K562 (cell line): ENCODE measurements around the gene GP1BB. TPM values are rescaled to one million over a fixed set of nuclear protein-coding genes. Genes with fewer than 3 reads are reported as not detected.

Experiments
- ASH1L ChIP-seq: fragments of 450-650 bp; IDR thresholded peaks from 2 replicates; pipeline ENCODE4 v1.6.1; 2018; ENCODE audit warnings: borderline replicate concordance, mild to moderate bottlenecking, low read depth; ENCODE audit not compliant: partially characterized antibody
- BCLAF1 ChIP-seq, 2 experiments: fragments of 450-650 bp in 1 of 2; IDR thresholded peaks; 2 replicates each; pipeline ENCODE4 v1.6.1; 2011 to 2017; ENCODE audit warnings: low read depth in 2 of 2, antibody characterized with exemption in 1 of 2, borderline replicate concordance in 1 of 2, low read length in 1 of 2, mild to moderate bottlenecking in 1 of 2, mixed read lengths in 1 of 2; ENCODE audit not compliant: control insufficient read depth in 1 of 2
- CLOCK ChIP-seq: fragments of 250-450 bp; sonication (Bioruptor Pico); IDR thresholded peaks from 2 replicates; pipeline ENCODE4 v1.4.0; 2020; ENCODE audit warnings: mild to moderate bottlenecking, moderate library complexity, borderline replicate concordance
- DNMT1 ChIP-seq: fragments of 450-650 bp; IDR thresholded peaks from 2 replicates; pipeline ENCODE4 v1.6.1; 2016; ENCODE audit warnings: antibody characterized with exemption, mild to moderate bottlenecking
- FOXK2 ChIP-seq, 2 experiments: fragments of 450-650 bp; IDR thresholded peaks in 1 of 2; conservative IDR thresholded peaks in 1 of 2; 2 replicates each; pipeline ENCODE4 v1.6.1; 2016; ENCODE audit warnings: low read depth in 2 of 2, mild to moderate bottlenecking in 1 of 2
- GTF2F1 ChIP-seq: IDR thresholded peaks from 2 replicates; pipeline ENCODE4 v1.6.1; 2011; ENCODE audit warnings: low read depth, low read length, improper control_type of control experiment
- HNRNPL ChIP-seq: fragments of 200-400 bp; formaldehyde crosslinking; IDR thresholded peaks from 2 replicates; pipeline ENCODE4 v1.6.1; 2017; ENCODE audit warnings: low read depth, mild to moderate bottlenecking, low read length
- MBD2 ChIP-seq: sonication (generic); IDR thresholded peaks from 2 replicates; pipeline ENCODE4 v1.6.1; 2016; ENCODE audit warnings: low read depth, borderline replicate concordance
- MCM2 ChIP-seq: fragments of 450-650 bp; IDR thresholded peaks from 2 replicates; pipeline ENCODE4 v1.6.1; 2017; ENCODE audit warnings: low read depth, mild to moderate bottlenecking
- MCM5 ChIP-seq: fragments of 450-650 bp; IDR thresholded peaks from 2 replicates; pipeline ENCODE4 v1.6.1; 2016; ENCODE audit warnings: low read depth
- POU5F1 ChIP-seq: fragments of 150-350 bp; IDR thresholded peaks from 2 replicates; pipeline ENCODE4 v1.6.1; 2014; ENCODE audit warnings: borderline replicate concordance, low read length, low read depth, mild to moderate bottlenecking; ENCODE audit not compliant: partially characterized antibody
- PRPF4 ChIP-seq: fragments of 200-400 bp; formaldehyde crosslinking; IDR thresholded peaks from one replicate; pipeline ENCODE4 v1.6.1; 2017; ENCODE audit warnings: low read length, low read depth, mild to moderate bottlenecking; ENCODE audit not compliant: insufficient read depth, poor library complexity, severe bottlenecking
- RAD21 ChIP-seq, 2 experiments: fragments of 250-450 bp in 1 of 2; fragments of 450-650 bp in 1 of 2; sonication (Bioruptor Pico) in 1 of 2; formaldehyde crosslinking in 1 of 2; IDR thresholded peaks in 1 of 2; conservative IDR thresholded peaks in 1 of 2; 2 replicates each; pipeline versions ENCODE4 v1.4.0 to v1.8.0; 2020 to 2022; ENCODE audit warnings: mild to moderate bottlenecking in 2 of 2, moderate library complexity in 1 of 2
- SUPT5H ChIP-seq: fragments of 450-650 bp; IDR thresholded peaks from 2 replicates; pipeline ENCODE4 v1.6.1; 2016
- WHSC1 ChIP-seq: IDR thresholded peaks from one replicate; pipeline ENCODE4 v1.6.1; 2012; ENCODE audit warnings: low read length, control low read depth, inconsistent platforms
- XRCC5 ChIP-seq: fragments of 200-400 bp; formaldehyde crosslinking; IDR thresholded peaks from 2 replicates; pipeline ENCODE4 v1.6.1; 2017; ENCODE audit warnings: low read depth, mild to moderate bottlenecking, low read length
- ZBTB2 ChIP-seq: fragments of 450-650 bp; IDR thresholded peaks from 2 replicates; pipeline ENCODE4 v1.6.1; 2016; ENCODE audit warnings: antibody characterized with exemption
- ZC3H11A ChIP-seq: IDR thresholded peaks from 2 replicates; pipeline ENCODE4 v1.6.1; 2012; ENCODE audit warnings: low read depth, low read length, improper control_type of control experiment
- ZNF239 ChIP-seq: fragments of 250-450 bp; sonication (Bioruptor Pico); IDR thresholded peaks from 2 replicates; pipeline ENCODE4 v1.4.0; 2020; ENCODE audit warnings: mild to moderate bottlenecking
- ZNF717 ChIP-seq: fragments of 250-450 bp; sonication (Bioruptor Pico); IDR thresholded peaks from 2 replicates; pipeline ENCODE4 v1.5.0; 2021
- polyA plus RNA-seq, 8 experiments: library from polyadenylated mRNA; depleted of rRNA in 4 of 8; stranded (reverse) in 5 of 8; unstranded in 3 of 8; fragments of >200 nt; fragmentation: Nextera tagmentation in 2 of 8; fragmentation: Illumina TruSeq in 1 of 8; extraction: Ambion mirVana in 2 of 8; extraction: Trizol in 1 of 8; gene quantifications; 2 replicates each; pipeline versions ENCODE4 v1.2.1 to v1.2.3, GENCODE V29; 2011 to 2014; ENCODE audit warnings: inconsistent platforms in 1 of 8, missing spikeins in 1 of 8
- total RNA-seq, 7 experiments: library from RNA; depleted of rRNA in 6 of 7; stranded (reverse); fragments of >200 nt in 6 of 7; fragmentation: Illumina TruSeq in 2 of 7; extraction: Trizol in 2 of 7; gene quantifications; 2 replicates each; pipeline versions ENCODE4 v1.2.1 to v1.2.3, GENCODE V29; 2011 to 2021; ENCODE audit warnings: low replicate concordance in 1 of 7

Gene GP1BB
- total and polyA plus RNA-seq, 9 of the 15 experiments (the other 6 are each of a cell fraction or from before 2014, with no cell fraction given), result 0.69 to 162 (median 2.8) TPM

- TF ChIP-seq CLOCK (no peak), ZNF239 (CRISPR knock-in tag) (no peak), POU5F1 (no peak), DNMT1 (no peak), WHSC1 (no peak), SUPT5H (peak; percentile 22; the same call in 1 of the 2 replicates), HNRNPL (0 out of 2 replicates have a peak, but pooled peaks have one; percentile 58), GTF2F1 (no peak), PRPF4 (no peak), ASH1L (no peak), MCM5 (no peak), BCLAF1 (IDR thresholded peaks at IDR 0.05; ENCODE audit: borderline replicate concordance in 1 of 2, control insufficient read depth in 1 of 2, low read depth in 2 of 2, low read length in 1 of 2) (no peak), FOXK2 (conservative IDR thresholded peaks at IDR 0.05 in 1 of 2, IDR thresholded peaks at IDR 0.05 in 1 of 2; ENCODE audit: low read depth in 2 of 2) (no peak), XRCC5 (no peak), ZNF717 (CRISPR knock-in tag) (no peak), MCM2 (no peak), ZBTB2 (no peak), RAD21 (CRISPR knock-in tag; conservative IDR thresholded peaks at IDR 0.05 in 1 of 2, IDR thresholded peaks at IDR 0.05 in 1 of 2) (no peak), MBD2 (no peak), ZC3H11A (no peak)
These were observed 4.2 kb downstream of the GP1BB start (continued) for GRCh38 chr22:19727310-19728150.
